GM19452 (cell line): ENCODE data around the gene GSS.

ENCODE experiments used
- ATAC-seq: cut with Tn5 transposase; IDR thresholded peaks from one replicate; pipeline ENCODE4 v1.9.1; 2021; ENCODE audit not compliant: unreplicated experiment

GSS gene

DNA sequence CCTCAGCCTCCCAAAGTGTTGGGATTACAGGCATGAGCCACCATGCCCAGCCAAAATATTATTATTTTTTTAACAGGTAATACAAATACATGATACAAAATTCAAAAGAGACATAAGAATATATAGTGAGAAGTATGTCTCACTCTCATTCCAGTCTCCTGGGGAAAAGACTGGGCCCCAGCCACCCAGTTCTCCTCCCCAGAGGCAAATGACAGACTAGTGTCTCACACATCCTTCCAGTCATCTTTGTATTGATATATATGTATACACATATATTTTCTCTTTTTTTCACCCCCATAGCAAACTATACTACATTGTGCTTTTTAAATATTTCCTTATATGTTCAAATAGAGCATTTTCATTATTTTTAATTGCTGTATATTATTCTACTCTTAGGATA lies 8.3 kb downstream of the GSS start:
- no peak for ATAC-seq

DNA sequence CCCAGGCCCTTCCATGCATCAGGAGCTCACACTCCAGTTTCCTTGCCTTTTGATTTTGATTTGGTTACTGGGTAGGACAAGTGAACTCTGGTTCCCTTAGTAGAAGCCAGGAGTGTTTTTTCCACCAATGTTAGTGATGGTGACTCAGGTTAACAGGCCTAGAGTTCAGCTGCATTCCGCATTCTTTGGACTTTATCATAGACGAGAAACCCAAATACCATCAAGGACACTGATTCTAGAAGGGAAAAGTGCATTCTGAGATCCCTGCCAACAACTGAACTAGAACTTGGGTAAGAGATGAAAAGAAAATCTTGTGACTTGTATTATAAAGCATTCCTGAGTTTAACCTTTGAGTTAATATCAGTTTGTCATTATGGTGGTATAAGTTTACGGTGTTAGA lies 8.9 kb downstream of the GSS start:
- no peak for ATAC-seq

DNA sequence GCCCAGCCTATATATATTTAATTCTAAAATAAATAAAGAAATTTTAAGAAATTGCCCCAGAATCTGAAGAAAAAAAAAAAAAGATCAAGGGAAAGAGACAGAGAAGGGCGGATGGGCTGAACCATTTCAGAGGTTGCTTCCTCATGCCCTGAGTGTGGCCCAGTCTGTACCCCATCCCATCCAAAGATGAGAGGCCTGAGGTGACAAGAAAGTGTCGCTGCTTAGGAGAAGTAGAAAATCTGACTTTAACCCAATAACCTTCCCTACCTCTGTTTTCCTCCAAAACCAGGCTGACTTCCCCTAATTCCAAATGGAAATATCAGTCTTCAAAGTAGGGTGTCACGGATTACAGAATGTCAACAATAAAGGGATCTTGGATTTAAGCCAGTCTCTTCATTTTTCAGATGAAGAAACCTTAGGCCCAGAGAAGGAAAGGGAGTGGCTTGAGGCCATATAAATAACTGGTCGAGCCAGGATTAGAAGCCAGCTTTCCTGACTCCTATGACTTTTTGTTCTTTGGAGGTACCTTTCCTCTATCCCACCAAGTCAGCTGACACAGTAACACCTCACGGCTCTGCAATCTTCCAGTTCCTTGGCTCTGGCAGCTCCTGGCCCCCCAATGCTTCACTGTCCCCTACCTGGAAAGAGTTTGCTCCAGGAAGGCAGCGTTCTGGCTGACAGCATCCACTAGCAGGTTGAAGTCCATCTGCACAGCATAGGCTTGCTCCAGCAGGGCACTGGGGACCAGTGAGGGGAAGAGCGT lies 10.1 kb downstream of the GSS start:
- ATAC-seq = no peak

DNA sequence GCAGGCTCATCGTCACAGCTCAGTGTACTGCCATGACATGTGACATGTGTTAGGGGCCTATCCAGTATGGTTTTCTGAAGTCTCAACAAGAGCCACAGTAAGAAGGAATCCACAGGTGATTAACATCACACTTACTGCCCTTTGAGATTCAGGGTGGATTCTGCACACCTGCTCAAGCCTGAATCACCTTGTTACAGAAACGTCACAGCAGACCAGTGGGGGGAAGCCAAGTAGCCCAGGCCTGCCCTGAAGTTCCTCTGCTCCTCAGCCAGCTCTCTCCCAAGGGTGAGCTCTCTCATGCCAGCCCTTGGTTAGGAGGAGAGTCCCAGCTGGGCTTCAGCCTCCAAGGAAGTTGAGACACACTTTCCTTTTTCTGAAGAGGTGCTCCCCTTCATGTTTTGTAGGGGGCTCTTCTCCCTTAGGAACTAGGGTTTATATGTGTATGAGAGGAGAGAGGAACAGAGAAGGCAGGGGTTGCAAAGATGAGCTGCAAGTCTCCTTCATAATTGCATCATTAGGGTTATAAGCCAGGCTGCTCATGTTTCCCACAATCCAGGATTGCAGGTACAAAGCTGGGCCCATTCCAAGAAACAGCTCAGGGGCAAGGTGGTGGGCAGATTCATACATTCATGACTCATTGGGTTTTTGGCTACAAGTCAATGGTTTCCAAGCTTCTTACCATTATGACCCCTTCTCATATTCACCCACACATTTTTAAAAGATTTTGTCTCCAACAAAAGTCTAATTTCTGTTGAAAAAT lies 11.6 kb downstream of the GSS start:
- ATAC-seq = no peak

DNA sequence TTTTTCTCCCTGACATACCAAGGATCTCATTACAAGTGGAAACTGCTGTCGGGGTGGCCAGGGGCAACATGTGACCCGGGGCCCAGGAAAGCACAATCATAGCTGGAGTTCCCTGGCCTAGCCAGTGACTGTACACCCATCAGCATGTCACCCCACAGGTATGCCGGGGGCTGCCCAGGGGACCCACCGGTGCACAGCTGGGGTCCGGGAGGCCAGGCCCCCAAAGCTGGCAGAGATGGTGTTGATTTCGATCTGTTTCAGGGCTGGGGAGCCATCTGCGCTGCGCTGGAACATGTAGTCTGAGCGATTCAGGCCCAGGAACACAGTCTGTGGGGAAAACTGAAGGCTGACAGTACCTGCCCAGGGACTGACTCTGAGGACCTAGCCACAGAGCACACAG lies 13.3 kb downstream of the GSS start:
- ATAC-seq = no peak

DNA sequence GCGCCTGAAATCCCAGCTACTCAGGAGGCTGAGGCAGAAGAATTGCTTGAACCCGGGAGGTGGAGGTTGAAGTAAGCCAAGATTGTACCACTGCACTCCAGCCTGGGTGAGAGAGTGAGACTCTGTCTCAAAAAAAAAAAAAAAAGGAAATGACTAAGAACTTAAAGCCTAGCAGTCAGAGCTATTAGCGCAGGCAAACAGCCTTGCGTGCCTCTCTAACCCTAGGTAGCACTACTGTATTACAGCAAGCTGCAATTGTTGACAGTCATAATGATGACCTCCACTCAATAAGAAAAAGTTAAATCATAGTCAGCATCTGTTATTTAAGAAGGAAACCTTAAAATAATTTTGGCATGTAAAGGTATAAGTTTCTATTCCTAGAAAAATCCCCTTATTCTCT lies 14.4 kb downstream of the GSS start:
- ATAC-seq = no peak

DNA sequence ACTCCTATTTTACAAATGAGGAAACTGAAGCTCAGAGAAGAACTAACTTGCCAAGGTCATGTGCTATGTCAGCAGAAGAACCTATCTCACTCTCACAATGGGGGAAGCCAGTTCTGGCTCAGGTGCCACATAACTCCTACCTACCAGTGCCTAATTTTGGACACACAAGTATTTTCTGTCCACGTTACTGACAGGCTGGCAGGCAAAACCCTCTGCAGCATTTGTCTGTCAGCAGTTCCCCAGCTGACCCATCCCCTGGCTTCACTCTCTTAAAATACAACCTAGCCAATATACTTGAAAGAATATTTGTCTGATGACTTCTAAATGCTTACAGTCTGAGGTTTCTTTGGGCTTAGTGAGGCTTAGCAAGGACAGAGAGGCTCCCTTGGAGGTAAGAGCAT lies 15.5 kb downstream of the GSS start:
- ATAC-seq = no peak

DNA sequence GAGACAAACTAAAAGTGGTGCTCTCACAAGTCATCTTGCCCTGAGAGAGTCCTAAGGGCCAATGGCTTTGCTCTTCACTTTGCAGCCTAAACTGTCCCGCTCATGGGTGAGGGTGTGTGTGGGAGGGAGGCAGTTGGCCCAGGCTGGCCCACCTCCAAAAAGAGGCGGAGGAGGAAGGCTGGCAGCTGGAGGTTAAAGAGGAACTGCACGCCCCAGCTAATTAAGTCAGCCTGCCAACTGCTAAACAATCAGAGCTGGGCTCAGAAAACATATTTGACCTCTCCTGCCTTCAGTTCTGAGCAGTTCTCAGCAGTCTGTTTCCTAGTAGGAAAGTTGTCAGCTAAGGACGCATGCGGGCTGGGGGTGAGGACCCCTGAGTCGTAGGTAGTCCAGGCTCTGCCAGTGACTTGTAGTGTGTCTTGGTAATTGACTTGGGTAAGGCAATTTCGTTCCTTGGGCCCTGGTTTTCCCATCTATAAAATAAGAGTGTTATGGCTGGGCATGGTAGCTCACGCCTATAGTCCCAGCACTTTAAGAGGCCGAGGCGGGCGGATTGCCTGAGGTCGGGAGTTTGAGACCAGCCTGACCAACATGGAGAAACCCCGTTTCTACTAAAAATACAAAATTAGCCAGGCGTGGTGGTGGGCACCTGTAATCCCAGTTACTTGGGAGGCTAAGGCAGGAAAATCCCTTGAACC lies 17.0 kb downstream of the GSS start:
- no peak for ATAC-seq

DNA sequence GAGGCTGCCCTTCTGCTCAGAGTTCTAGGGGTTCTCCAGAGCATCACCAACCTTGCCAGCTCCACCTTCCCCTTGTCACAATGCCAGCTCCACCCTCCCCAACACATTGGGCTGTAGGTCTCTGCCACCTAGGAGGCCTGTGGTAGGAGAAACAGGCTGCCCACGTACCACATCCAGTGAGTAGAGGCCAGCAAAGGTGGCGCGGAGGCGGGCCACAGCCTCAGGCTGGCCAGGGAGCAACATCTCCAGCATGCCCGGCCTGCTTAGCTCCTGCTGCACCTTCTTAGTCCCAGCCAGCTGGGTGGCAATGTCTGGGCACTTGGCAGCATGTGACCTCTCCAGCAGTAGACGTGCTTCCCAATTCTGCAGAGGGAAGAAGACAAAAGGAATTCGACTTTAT lies 23.8 kb downstream of the GSS start:
- ATAC-seq = no peak

DNA sequence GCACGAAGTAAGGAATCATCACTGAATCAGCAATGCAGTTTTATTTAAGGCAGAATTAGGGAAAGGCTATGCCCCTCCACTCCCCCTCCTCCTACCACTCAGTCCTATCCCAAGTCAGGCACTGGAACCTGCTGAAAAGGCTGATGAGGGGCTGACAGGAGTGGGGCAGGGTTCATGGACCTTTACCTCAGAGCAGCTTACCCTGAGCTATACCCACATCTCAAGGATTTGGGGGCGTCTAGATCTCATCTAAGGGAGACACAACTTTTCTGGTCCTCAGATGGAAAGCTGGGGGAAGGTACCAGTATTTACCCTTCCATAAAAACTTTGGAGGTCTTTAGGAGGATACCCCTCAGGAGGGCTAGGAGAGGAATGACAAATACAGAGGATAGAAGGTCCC lies 27.2 kb downstream of the GSS start:
- no peak for ATAC-seq

DNA sequence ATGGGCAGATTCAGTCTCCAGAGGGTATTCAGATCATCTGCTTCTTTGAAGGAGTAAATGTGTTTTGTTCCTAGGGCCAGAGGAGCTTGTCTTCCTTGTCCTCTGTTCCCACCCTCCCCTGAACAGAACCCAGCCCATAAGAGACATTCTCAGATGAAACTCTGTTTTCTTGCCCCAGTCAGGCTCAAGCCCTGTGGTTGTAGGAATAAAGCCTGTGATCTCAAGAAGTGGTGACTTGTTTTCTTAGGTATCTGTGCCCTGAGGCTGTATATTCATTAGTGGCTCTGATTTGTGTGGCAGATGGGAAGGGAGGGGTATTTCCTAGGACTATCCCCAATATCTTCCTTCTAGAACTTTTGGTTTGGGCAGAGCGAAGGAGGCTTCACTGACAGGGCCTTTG lies 27.9 kb downstream of the GSS start:
- ATAC-seq = no peak

DNA sequence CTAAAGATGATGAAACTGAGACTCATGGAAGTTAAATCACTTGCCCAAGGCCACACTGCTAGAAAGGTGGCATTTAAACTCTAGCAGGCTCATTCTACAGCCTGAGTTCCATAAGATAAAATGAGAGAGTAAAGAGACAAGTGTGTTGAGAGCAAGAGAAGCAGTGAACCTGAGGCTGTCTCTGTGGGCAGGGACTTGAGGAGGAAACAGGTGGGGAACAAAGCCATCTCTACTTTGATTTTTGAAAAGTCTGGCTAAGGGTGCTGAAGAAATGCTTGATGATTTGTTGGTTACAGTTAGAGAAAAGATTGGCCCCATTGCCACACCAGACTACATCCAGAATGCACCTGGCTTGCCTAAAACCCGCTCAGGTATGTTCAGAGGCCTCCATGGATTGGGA lies 29.0 kb downstream of the GSS start:
- ATAC-seq = no peak

DNA sequence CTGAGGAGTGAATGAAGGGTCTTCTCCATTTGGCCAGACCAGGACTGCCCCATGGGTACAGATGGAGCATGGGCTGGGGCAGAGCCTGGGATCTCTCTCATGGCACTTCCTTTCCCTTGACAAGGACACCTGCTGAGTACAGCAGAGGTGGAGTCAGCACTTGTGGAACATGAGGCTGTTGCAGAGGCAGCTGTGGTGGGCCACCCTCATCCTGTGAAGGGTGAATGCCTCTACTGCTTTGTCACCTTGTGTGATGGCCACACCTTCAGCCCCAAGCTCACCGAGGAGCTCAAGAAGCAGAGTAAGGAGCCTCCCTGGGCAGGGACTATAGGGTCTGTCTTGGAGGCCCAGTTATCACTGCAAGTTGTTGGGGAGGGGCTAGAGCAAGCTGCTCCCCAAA lies 29.6 kb downstream of the GSS start:
- no peak for ATAC-seq

DNA sequence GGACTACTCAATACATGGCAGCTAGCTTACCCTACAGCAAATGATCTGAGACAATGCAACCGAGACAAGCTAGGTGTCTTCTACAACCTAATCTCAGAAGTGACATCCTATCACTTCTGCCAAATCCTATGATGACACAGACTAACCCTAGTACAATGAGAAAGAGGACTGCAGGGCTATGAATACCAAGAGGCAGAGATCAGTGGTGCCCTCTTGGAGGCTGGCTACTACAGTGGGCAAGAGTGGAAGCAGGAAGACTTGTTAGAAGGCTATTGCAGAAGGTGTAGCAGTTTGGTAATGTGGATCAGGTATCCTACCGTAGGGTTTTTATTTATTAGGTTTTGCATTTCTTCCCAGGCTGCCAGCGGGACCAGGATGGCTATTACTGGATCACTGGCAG lies 30.3 kb downstream of the GSS start:
- no peak for ATAC-seq

DNA sequence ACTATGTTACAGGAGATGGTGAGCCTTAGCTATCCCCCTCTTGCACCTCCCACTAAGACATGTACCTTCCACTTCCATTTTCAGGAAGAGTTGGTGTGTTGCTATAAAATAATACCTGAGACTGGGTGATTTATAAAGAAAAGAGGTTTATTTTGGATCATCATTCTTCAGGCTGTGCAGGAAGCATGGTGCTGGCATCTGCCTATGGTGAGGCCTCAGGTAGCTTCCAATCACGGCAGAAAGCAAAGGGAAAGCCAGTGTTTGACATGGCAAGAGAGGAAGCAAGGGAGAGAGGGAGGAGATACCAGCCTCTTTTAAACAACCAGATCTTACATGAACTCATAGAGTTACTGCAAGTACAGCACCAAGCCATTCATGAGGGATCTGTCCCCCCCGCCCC lies 32.2 kb downstream of the GSS start:
- no peak for ATAC-seq

DNA sequence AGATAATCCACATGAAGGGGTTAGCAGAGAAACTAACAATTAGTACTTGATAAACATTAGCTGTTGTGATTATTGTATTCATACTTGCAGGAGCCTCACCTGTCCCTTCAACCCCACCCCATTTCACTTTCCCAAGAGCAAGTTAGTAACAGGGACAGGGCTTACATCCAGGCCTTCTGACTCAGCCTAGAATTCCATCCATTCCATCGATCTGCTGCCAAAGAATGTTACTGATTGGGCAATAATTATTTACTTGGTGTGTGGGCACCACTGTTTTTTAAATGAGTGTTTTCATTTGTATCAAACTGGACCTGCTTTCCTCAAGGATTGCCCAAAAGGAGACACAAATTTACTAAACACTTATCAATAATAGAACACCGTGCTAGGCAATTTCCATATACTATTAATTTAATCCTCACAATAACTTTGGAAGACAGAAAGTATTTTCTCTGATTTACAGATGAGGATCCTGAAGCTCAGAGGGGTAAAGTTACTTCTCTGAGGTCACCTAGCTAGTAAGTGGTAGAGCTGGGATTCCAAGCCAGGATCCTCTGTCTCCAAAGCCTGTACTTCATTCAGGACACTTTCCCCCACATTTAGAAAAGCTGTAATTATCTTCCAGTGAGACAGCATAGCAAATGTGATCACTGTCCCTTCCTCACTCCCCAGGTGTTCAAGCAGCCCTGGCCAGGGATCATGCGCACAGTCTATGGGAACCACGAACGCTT lies 32.8 kb downstream of the GSS start:
- no peak for ATAC-seq

DNA sequence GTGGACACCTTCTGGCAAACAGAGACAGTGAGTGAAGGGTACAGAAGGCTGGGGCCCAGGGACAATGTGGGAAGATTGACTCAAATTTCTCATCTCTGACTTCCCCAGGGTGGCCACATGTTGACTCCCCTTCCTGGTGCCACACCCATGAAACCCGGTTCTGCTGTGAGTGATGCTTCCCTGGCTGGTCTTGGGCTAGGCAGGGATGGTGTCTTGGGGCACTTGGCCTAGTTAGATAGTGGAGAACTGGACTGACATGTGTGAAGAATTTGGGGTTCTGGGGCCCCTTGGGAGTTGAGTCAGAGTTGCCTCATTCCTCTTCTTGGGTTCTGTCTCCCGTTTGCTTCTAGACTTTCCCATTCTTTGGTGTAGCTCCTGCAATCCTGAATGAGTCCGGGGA lies 34.2 kb downstream of the GSS start:
- no peak for ATAC-seq

DNA sequence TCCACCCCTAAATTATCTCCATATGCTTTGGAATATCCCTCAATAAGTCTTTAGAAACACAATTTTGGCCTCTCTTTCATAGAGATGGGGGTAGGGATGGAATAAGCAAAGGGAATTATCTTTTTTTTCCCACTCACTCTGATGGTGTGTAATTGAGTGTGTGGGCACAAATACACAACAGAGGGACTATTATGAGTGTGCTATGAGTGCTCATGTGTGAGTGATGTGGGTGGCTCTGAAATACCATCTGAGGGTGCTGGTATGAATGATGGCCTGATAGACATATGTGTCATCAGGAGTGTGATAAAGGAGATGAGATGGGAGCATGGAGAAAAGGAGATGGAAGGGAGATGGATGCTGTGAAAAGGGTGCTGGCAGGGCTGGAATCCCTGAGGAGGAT lies 35.6 kb downstream of the GSS start:
- no peak for ATAC-seq

DNA sequence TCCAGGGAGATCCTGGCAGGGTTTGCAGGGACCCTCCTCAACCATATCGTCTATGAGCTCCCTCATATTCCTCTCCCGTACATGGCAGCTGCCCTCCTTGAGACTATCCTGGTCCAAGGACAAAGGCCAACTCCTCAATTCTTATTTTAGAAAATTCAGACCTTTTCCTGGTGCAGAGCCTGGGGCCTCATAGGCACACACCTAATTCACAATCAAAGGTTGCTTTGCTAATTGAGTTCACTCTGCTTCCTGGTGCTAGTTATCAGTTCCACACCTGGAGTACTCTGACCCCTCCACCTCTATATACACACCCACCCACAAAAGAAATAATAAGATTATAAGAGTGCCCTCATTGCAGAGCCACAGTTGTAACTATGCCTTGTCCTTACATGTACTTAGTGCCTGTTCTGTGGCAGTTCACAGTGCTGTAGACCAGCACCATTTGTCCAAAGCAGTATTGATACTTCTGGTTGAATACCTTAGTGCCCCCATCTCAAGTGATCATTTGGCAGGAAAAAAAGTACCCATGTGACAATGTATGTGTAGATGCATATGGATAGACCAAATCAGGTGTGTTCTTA lies 38.7 kb downstream of the GSS start:
- ATAC-seq = no peak

DNA sequence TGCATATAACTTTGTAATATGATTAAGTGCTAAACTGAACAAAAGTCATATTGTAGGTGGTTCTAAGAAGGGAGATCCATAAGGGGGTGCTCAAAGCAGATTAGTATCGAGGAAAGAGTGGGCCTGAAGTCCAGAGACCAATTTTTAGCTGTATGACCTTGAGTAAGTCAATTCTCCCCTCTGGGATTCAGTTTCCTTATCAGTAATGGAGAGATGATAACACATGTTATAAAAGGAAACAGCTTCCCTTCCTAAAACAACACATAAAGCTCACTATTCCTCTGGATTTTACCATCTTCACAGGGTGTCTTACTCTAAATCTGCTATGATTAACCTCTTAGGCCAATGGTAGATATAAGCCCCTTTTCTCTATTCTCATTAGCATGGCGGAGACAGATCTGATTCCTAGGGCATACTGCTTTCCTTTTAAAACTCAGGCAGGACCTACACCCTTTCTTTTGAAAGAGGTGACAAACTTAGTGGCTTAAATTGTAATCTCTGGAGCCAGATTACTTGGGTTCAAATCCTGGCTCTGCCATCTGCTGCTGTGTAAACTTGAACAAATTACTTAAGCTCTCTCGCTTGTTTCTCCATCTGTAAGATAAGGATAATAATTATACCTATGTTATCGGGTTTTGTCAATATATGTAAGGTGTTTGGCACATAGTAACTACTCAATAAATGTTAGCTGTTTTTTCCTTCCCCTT lies 39.7 kb downstream of the GSS start:
- ATAC-seq = no peak

DNA sequence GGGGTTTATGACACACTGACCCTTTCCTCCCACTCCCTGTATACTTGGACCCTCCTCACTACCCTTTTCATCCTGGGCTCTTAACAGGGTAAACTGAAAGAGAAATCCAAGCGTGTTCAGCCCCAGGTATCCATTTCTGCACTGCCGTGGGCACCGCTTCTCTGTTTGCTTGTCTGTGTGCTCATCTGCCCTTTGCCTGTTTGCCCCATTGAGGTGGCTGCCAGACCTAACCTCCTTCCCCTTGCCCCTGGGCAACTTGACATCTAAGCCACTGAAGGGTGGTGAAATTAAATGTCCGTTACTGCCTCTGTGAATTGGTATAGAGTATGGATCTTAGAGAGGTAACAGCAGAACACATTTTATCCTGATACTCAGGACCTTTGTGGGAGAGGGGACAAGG lies 40.5 kb downstream of the GSS start:
- ATAC-seq = no peak
